Measurements from ENCODE around the gene TXNDC12.

DNA sequence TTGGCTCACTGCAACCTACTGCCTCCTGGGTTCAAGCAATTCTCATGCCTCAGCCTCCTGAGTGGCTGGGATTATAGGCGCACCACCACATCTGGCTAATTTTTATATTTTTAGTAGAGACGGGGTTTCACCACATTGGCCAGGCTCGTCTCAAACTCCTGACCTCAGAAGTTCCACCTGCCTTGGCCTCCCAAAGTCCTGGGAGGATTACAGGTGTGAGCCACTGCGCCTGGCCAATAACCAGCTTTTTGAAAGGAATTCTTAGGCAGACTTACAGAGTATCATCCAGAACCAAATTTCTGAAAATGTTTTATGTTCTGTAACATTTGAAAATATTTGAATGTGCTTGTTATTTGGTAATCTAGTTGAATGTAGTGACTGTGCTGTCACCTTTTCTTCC is 15.7 kb upstream of the TXNDC12 start:
- TF ChIP-seq EZH2 (IDR thresholded peaks at IDR 0.05; ENCODE audit: borderline replicate concordance) = no peak
- TF ChIP-seq, protein P1, sequence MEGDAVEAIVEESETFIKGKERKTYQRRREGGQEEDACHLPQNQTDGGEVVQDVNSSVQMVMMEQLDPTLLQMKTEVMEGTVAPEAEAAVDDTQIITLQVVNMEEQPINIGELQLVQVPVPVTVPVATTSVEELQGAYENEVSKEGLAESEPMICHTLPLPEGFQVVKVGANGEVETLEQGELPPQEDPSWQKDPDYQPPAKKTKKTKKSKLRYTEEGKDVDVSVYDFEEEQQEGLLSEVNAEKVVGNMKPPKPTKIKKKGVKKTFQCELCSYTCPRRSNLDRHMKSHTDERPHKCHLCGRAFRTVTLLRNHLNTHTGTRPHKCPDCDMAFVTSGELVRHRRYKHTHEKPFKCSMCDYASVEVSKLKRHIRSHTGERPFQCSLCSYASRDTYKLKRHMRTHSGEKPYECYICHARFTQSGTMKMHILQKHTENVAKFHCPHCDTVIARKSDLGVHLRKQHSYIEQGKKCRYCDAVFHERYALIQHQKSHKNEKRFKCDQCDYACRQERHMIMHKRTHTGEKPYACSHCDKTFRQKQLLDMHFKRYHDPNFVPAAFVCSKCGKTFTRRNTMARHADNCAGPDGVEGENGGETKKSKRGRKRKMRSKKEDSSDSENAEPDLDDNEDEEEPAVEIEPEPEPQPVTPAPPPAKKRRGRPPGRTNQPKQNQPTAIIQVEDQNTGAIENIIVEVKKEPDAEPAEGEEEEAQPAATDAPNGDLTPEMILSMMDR (IDR thresholded peaks at IDR 0.05; ENCODE audit: poor library complexity) = no peak
